Ishikawa (cell line): Measurements from ENCODE around the gene SF3A1.

Experiments
- CEBPB ChIP-seq: IDR thresholded peaks from 2 replicates; pipeline ENCODE4 v1.6.1; 2012
- EGR1 ChIP-seq: IDR thresholded peaks from 2 replicates; pipeline ENCODE4 v1.6.1; 2012
- EP300 ChIP-seq: IDR thresholded peaks from 2 replicates; pipeline ENCODE4 v1.6.1; 2012; ENCODE audit warnings: borderline replicate concordance
- FOXM1 ChIP-seq: IDR thresholded peaks from 2 replicates; pipeline ENCODE4 v1.6.1; 2012; ENCODE audit warnings: low read depth, borderline replicate concordance
- RAD21 ChIP-seq: IDR thresholded peaks from 2 replicates; pipeline ENCODE4 v1.6.1; 2012; ENCODE audit warnings: low read depth
- REST ChIP-seq: IDR thresholded peaks from 2 replicates; pipeline ENCODE4 v1.6.1; 2012; ENCODE audit warnings: low read depth, mild to moderate bottlenecking
- TCF12 ChIP-seq: IDR thresholded peaks from 2 replicates; pipeline ENCODE4 v1.6.1; 2012; ENCODE audit warnings: low read depth
- USF1 ChIP-seq: IDR thresholded peaks from 2 replicates; pipeline ENCODE4 v1.6.1; 2012
- YY1 ChIP-seq: IDR thresholded peaks from 2 replicates; pipeline ENCODE4 v1.6.1; 2012; ENCODE audit warnings: low read depth

- no peak for TF ChIP-seq EP300
- TF ChIP-seq YY1 = no peak
- TF ChIP-seq REST = no peak
- no peak for TF ChIP-seq FOXM1
- no peak for TF ChIP-seq EGR1
- no peak for TF ChIP-seq RAD21
- no peak for TF ChIP-seq CEBPB
- TF ChIP-seq TCF12 = no peak
- TF ChIP-seq USF1 = no peak
These were observed 36.6 kb downstream of the SF3A1 start for GRCh38 chr22:30320021-30320556.
